HT1080 (cell line): ENCODE data around the gene PDS5A. TPM values are rescaled to one million over a fixed set of nuclear protein-coding genes. Genes with fewer than 3 reads are reported as not detected.
"Not testable (repeated sequence)": the region's sequence is repeated elsewhere in the genome, so short reads cannot be mapped to it uniquely, and the experiment has no call there.

ENCODE experiments used
- DNase-seq: peaks from one replicate; pipeline ENCODE4 v3.0.0-alpha.2; 2015; ENCODE audit warnings: low read depth
- total RNA-seq: library from RNA; depleted of rRNA; stranded (reverse); fragments of >200 nt; shearing (Covaris generic); gene quantifications from 2 replicates; pipeline ENCODE4 v1.2.3, GENCODE V29; 2014

Gene PDS5A
- total RNA-seq, 1 experiment from 2014 or later, result 50.3 TPM

DNA sequence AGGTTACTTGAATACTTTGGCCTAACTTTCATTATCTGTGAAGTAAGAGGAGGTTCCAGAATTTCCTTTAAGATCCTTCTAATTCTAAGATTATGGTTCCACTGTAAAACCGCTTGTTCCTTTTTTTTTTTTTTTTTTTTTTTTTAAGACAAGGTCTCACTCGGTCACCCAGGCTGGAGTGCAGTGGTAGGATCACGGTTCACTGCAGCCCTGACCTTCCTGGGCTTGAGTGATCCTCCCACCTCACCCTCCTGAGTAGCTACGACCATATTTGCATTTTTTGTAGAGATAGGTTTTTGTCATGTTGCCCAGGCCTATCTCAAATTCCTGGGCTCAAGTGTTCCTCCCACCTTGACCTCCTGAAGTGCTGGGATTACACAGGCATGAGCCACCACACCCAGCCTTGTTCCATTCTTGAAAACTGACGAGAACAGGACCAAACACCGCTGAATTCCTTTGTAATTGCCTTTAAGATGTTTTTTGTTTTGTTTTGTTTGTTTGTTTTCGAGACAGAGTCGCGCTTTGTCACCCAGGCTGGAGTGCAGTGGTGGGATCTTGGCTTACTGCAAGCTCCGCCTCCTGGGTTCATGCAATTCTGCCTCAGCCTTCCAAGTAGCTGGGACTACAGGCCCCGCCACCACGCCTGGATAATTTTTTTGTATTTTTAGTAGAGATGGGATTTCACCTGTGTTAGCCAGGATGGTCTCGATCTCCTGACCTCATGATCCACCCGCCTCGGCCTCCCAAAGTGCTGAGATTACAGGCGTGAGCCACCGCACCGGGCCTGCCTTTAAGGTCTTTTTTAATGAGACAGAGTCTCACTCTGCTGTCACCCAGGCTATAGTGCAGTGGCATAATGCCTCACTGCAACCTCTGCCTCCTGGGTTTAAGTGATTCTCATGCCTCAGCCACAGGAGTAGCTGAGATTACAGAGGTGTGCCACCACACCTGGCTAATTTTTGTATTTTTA, 6.8 kb downstream of the PDS5A start:
- no peak for DNase-seq

- no peak for DNase-seq
These were observed 14.1 kb downstream of the PDS5A start for GRCh38 chr4:39963656-39964055.

DNA sequence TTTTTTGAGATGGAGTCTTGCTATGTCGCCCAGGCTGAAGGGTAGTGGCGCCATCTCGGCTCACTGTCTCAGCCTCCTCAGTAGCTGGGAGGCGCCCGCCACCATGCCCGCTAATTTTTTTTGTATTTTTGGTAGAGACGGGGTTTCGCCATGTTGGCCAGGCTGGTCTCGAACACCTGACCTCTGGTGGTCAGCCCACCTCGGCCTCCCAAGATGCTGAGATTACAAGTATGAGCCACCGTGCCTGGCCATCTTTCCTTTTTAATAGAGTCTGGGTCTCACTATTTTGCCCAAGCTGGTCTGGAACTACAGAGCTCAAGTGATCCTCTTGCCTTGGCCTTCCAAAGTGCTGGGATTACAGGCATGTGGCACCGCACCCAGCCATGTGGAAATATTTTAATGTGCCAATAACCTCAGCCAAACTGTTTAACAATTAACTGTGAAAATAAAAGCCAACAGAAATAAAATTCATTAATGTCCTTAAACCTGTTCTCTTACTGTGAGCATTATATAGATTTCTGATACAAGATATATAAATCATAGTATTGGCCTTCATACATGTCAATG, 16.3 kb downstream of the PDS5A start:
- no peak for DNase-seq

- DNase-seq, result no peak
These were observed 26.7 kb downstream of the PDS5A start for GRCh38 chr4:39950861-39951481.

- no peak for DNase-seq
These were observed 29.7 kb downstream of the PDS5A start for GRCh38 chr4:39947963-39948362.

DNA sequence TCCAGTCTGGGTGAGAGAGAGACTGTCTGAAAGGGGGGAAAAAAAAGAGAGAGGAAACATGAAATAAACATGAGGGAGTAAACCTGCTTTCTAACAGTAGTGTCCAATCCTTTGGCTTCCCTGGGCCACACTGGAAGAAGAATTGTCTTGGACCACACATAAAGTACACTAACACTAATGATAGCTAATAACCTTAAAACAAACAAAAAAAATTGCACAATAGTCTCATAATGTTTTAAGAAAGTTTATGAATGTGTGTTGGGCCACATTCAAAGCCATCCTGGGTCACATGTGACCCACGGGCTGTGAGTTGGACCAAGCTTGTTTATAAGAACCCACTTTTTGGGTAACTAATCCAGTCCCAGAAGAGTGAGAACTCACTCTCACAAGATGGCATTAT, 30.3 kb downstream of the PDS5A start:
- DNase-seq, result no peak

- not testable (repeated sequence) for DNase-seq
These were observed 33.5 kb downstream of the PDS5A start for GRCh38 chr4:39944245-39944644.

GRCh38 chr4:39942507-39942906, 35.2 kb downstream of the PDS5A start:
- no peak for DNase-seq

GRCh38 chr4:39941682-39942217, 36.0 kb downstream of the PDS5A start:
- DNase-seq, result no peak

- DNase-seq, result no peak
These were observed 39.9 kb downstream of the PDS5A start for GRCh38 chr4:39937683-39938268.

- DNase-seq, result no peak
These were observed 40.9 kb downstream of the PDS5A start for GRCh38 chr4:39936565-39937418.

GRCh38 chr4:39933671-39934590, 43.8 kb downstream of the PDS5A start:
- no peak for DNase-seq

DNA sequence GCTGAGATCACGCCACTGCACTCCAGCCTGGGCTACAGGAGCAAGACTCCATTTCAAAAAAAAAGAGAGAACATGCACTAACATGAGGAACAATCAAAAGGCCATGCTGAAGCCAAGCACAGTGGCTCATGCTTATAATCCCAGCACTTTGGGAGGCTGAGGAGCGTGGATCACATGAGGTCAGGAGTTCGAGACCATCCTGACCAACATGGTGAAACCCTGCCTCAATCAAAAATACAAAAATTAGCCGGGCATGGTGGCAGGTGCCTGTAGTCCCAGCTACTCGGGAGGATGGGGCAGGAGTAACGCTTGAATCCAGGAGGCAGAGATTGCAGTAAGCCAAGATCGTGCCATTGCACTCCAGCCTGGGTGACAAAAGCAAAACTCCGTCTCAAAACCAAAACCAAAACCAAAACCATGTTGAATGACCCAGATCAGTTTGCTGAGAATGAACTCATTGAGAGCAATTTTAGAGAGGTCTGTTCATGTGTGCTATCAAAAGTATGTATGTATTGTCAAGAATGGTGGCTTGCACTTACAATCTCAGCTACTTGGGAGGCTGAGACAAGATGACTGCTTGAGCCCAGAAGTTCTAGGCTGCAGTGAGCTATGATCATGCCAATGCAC, 44.8 kb downstream of the PDS5A start:
- no peak for DNase-seq

DNA sequence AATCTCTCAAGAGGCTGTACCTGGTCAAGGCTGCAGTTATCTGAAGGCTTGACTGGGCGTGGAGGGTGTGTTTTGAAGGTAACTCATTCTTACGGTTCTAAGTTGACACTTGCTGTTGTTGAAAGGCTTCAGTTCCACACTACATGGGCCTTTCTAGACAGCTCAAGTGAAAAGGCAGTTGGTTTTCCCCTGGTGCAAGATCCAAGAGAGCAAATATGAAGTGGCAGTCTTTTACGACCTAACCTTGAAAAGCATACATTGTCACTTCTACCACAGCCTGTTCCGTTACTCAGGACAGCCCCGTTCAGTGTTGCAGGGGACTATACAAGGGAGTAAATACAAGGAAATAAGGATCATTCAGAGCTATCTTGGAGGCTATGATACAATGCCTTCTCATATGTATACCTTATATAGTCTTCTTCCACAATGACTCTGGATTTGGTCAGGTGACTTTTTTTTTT, 46.2 kb downstream of the PDS5A start:
- no peak for DNase-seq

DNA sequence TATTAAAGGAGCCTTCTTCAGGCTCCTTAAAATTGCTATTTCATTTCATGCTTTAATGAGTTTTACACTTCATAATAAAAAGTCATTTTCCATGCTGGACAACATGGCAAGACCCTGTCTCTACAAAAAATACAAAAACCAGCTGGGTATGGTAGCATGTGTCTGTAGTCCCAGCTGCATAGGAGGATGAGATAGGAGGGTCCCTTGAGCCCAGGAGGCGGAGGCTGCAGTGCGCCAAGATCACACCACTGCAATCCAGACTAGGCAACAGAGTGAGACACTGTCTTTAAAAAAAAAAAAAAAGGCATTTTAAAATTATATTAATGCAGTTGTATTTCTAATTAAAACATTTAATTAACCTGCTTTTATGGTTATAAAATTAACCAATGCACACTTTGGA, 49.2 kb downstream of the PDS5A start:
- no peak for DNase-seq

DNA sequence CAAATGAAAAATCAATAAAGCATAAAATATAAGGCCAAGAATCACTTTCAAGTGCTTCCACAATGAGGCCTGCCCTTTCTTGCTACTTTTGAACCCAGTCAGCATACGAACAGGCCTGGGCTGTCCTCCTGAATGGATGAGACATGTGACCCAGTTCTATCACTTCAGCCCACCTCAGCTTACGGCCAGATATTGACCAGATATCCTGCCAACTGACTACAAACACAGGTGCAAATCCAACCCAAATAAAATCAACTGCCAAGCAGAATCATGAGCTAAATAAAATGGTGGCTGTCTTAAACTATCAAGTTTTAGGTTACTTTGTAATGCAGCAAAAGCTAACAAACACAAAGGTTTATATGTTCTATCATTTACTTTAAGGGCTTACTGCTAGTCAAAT, 53.7 kb downstream of the PDS5A start:
- DNase-seq, result no peak

DNA sequence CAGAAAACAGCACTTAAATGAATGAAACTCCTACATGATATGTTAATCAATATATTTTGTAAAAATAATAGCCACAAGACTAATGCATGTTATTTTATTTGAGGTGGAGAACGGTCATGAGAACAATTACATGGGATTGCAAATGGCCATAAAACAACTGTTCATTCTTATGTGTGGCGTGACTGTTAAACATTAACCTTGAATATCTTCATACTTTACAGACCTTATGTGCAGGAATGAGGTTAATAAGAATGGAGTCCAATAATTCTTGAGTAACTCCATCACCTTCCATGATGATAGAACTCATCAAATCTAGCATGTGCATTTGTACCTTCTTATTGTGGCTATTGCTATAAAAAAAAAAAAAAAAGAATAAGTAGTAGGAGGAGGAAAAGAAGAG, 55.3 kb downstream of the PDS5A start:
- no peak for DNase-seq

GRCh38 chr4:39913471-39913870, 64.2 kb downstream of the PDS5A start:
- no peak for DNase-seq

DNA sequence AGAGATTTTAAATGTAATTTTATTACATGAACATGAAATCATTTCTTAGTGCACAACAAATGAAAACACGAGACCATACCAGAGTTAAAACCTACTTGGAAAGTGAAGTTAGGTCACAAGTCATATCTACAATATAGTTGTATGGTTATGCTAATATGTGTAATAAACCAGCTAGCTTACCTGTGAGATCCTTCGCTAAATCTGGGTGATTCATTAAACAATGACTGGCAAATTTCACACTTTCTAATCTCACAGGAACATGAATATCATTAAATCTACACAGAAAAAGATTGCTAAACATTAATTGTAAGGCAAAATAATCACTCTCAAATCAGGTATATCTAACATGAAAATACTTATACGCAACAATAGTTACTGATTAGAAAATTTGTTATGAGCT, 67.6 kb downstream of the PDS5A start:
- no peak for DNase-seq
